Kidney epithelial cell (primary cell): ENCODE measurements around the gene DUSP22. TPM values are rescaled to one million over a fixed set of nuclear protein-coding genes. Genes with fewer than 3 reads are reported as not detected.

Experiments used
- DNase-seq: peaks from one replicate; pipeline ENCODE4 v3.0.0-alpha.2; 2010; ENCODE audit warnings: low read depth
- H3K27me3 ChIP-seq: 2 replicates; pipeline ENCODE4 v1.6.0; 2011; ENCODE audit warnings: low read length; ENCODE audit not compliant: control insufficient read depth, insufficient read depth
- H3K36me3 ChIP-seq: 2 replicates; pipeline ENCODE4 v1.5.1; 2011; ENCODE audit warnings: low read length; ENCODE audit not compliant: control insufficient read depth, insufficient read depth
- H3K4me3 ChIP-seq: 2 replicates; pipeline ENCODE4 v1.5.1; 2011; ENCODE audit warnings: low read depth, mild to moderate bottlenecking, control low read depth, low read length
- CTCF ChIP-seq: IDR thresholded peaks from 2 replicates; pipeline ENCODE4 v1.5.1; 2011; ENCODE audit warnings: mild to moderate bottlenecking, moderate library complexity, low read length, control low read depth, inconsistent platforms; ENCODE audit not compliant: insufficient read depth, poor library complexity, severe bottlenecking
- total RNA-seq: library from RNA; depleted of rRNA; stranded (reverse); fragments of >200 nt; gene quantifications from 2 replicates; pipeline ENCODE4 v1.2.3, GENCODE V29; 2015

DUSP22 gene
- total RNA-seq, 1 donor from 2014 or later: 35.9 TPM

GRCh38 chr6:308307-308706, 16.0 kb downstream of the DUSP22 start:
- Histone ChIP-seq H3K27me3 (no peaks in the 10 kb centered on the region), H3K4me3 (no peak overlapping the region), H3K36me3 (no peaks in the 10 kb centered on the region)
- DNase-seq: no peak
- no peak for TF ChIP-seq CTCF

GRCh38 chr6:308768-309167, 16.5 kb downstream of the DUSP22 start:
- TF ChIP-seq CTCF: no peak
- no peak overlapping the region for H3K4me3 ChIP-seq
- H3K36me3 ChIP-seq: no peaks in the 10 kb centered on the region
- H3K27me3 ChIP-seq: no peaks in the 10 kb centered on the region
- no peak for DNase-seq

- no peak for TF ChIP-seq CTCF
- Histone ChIP-seq H3K36me3 (no peaks in the 10 kb centered on the region), H3K4me3 (no peak overlapping the region), H3K27me3 (no peaks in the 10 kb centered on the region)
- DNase-seq: no peak
These were observed 17.7 kb downstream of the DUSP22 start for GRCh38 chr6:309947-310346.

GRCh38 chr6:310671-311070, 18.4 kb downstream of the DUSP22 start:
- Histone ChIP-seq H3K4me3 (no peak overlapping the region), H3K27me3 (no peaks in the 10 kb centered on the region), H3K36me3 (no peaks in the 10 kb centered on the region)
- DNase-seq: no peak
- TF ChIP-seq CTCF: no peak

GRCh38 chr6:311679-312220, 19.5 kb downstream of the DUSP22 start:
- TF ChIP-seq CTCF: no peak
- no peak for DNase-seq
- Histone ChIP-seq H3K4me3 (no peak overlapping the region), H3K36me3 (no peaks in the 10 kb centered on the region), H3K27me3 (no peaks in the 10 kb centered on the region)

GRCh38 chr6:313087-313486, 20.8 kb downstream of the DUSP22 start:
- no peak for TF ChIP-seq CTCF
- Histone ChIP-seq H3K36me3 (no peaks in the 10 kb centered on the region), H3K27me3 (no peaks in the 10 kb centered on the region), H3K4me3 (no peak overlapping the region)
- no peak for DNase-seq
